ENCODE data around the gene PLXDC1.
A peak's percentile ranks its signal among the peaks of the same experiment; 100 is the strongest.
"Not testable (repeated sequence)": the region's sequence is repeated elsewhere in the genome, so short reads cannot be mapped to it uniquely, and the experiment has no call there.

PLXDC1 gene

DNA sequence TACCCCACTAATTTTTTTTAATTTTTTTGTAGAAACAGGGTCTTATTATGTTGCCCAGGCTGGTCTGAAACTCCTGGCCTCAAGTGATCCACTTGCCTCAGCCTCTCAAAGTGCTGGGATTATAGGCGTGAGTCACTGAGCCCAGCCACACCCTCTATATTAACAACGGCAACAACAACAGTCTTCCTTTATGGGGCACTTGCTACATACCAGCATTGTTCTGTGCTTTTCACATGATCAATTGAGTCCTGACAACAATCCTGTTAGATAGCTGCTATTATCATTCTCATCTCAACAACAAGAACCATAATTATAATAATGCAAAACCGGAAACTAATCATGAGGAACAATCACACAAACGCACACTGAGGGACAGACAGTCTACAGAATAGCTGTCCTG is 27.1 kb upstream of the PLXDC1 start:
- DNase-seq, result no peak

GRCh38 chr17:39177256-39177655 is 25.8 kb upstream of the PLXDC1 start:
- no peak for DNase-seq

GRCh38 chr17:39175695-39176093 is 24.3 kb upstream of the PLXDC1 start:
- DNase-seq, result no peak

GRCh38 chr17:39174920-39175694 is 23.7 kb upstream of the PLXDC1 start:
- peak; percentile 78 for DNase-seq

DNA sequence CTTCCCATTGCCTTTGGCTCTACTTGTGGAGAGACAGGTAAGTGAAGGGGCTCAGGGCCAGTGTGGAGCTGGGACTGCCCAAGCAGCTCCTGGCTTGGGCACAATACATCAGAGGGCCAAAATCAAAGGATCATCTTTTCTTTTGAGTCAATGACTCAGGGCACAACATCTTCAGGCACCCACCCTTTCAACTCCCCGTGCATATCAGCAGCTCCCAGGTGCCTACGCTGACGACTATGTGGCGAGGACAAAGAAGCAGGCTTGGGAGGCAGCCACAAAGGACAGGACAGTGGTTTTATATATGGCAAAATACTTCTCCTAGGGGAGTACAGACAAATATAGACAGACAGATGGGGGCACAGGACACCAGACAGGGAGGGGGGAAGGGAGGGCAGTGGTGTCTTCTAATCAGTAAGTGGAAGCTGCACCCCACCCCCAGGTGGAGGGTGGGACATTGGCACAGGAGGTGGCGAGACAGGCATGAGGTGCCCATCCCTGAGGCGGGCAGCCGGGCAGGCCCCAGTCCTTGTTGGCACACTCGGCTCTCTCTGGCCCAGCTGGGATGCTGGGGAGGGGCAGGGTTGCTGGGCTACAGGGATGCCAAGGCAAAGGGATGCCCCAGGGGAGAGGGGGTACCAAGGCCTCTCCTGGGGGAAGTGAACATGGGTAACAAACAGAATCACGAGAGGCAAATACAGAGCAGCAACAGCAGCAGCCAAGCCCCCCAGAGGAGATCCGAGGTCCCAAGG is 22.3 kb upstream of the PLXDC1 start:
- no peak for DNase-seq

DNA sequence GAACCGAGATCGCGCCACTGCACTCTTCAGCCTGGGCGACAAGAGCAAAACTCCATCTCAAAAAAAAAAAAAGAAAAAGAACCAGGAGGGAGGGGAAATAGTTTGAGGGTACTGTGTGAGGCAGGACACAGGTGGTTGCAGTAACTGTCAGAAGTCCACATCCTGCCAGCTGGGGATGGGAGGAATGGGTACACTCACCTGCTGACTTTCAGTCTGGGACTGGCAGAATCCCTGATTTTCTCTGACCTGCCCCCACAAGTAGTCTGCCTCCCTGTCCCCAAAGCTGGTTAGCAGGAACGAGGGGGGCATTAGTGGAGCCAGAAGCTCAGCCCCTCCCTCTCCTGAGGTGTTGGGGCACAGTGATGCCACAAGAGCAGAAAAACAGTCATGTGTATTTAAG is 21.6 kb upstream of the PLXDC1 start:
- no peak for DNase-seq

DNA sequence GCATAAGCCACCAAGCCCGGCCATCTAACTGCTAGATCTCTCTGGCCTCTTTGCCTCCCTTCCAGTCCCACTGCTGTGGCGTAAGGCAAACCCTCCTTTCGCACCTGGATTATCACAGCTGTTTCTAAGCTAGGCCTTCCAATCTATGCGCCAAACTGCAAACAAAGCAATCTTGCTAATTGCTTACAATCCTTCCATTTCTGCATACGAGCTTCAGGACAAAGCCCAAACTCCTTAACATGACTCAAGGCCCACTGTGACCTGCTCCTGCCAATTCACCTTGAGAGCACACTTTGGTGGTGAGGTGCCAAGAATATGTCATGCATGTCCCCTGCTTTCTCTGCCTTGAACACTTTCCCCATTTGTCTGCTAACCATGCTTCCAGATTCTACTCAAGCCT is 20.5 kb upstream of the PLXDC1 start:
- DNase-seq, result no peak

GRCh38 chr17:39170558-39170957 is 19.1 kb upstream of the PLXDC1 start:
- no peak for DNase-seq

GRCh38 chr17:39170109-39170508 is 18.7 kb upstream of the PLXDC1 start:
- DNase-seq, result no peak

DNA sequence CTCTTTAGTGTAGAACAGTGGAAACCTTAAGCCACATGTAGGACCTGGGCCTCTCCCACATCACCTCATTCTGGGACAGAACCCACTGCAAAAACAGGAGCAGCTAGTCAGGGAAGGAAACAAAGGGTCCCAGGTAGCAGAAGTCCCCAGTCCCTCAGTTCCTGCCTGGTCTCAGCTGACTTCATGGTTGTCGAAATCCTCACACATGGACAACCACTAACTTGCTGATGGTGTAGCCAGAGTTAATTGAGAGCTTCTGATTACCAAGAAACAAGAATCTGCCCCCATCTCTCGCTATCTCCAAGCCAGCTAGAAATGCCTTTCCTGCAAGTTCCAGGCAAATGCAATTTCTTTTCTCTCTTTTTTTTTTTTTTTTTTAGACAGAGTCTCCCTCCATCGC is 18.1 kb upstream of the PLXDC1 start:
- no peak for DNase-seq

GRCh38 chr17:39169101-39169500 is 17.7 kb upstream of the PLXDC1 start:
- no peak for DNase-seq

GRCh38 chr17:39168503-39168902 is 17.1 kb upstream of the PLXDC1 start:
- not testable (repeated sequence) for DNase-seq

GRCh38 chr17:39167476-39167875 is 16.0 kb upstream of the PLXDC1 start:
- DNase-seq, result no peak

DNA sequence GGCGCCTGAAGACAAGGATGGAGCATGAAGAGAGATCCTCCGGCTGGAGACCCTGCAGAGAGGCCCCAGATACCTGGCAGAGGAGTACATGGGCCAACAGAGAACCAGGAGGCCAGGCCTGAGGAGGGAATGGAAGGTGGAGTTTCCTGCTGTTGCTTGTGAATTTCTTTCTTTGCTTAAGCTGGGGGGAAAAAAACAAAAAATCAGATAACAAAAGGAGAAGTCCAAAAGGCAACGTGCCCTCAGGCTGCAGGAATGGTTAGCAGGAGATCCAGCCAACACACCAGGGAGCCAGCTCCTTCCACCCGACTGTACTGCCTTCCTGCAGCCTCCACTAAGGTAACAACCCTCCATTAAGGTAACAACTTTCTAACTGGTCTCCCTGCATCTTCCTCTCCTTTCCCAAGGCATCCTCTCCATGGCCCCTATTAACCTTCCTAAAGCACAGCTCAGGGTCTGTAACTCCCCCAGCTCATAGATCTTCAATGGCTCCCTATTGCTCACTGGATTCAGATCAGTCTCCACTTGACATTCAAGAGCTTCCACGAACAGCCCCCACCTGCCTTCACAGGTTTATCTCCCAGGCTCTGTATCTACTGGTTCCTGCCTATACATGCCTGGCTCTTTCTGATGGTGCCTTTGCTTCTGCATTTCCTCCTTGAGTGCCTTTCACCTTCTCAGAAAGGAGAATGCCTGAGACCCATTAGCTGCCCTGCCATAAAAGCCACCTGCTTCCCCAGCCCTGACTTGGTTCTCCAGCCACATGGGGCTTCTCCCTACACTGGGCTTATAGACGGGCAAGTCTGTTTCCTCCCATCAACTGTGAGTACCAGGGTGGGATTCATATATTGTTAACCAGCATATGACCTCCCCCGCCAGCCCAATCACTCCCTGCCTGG is 15.2 kb upstream of the PLXDC1 start:
- no peak for DNase-seq

DNA sequence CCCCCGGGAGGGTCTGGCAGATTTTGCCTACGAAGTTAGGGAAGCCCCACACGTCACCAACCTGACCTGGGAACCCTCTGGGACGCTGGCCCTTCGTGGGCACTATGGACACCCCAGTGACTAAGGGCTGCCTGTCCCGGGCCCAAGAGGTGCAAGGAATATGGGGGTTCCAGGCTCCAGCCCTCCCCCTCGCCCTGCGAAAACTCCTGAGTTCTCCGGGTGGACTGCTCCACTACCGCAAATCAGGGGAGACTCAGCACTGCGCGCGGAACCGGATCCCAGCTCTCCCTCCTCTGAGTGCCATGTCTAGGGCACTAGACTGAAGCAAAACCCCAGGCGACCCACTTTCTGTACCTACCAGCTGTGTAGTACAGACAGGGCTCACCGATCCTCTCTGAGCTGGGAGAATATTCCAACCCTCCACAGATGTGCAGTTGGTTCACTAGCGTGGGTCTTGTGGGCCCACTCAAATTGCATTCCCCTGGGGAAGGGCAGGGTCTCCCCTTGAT is 14.5 kb upstream of the PLXDC1 start, which contains the start of gene ARL5C:
Gene ARL5C (minus strand): TSS at position 321 of the 509 bp plus-strand sequence. CDS start 401 bp downstream, outside the sequence.
- no peak for DNase-seq

GRCh38 chr17:39165178-39165840 is 13.9 kb upstream of the PLXDC1 start:
- DNase-seq, result no peak

GRCh38 chr17:39164675-39165143 is 13.3 kb upstream of the PLXDC1 start:
- peak; percentile 75 for DNase-seq

GRCh38 chr17:39161962-39162361 is 10.5 kb upstream of the PLXDC1 start:
- DNase-seq, result no peak

GRCh38 chr17:39158623-39159022 is 7.2 kb upstream of the PLXDC1 start:
- no peak for DNase-seq

GRCh38 chr17:39156491-39156890 is 5.1 kb upstream of the PLXDC1 start:
- DNase-seq, result no peak

DNA sequence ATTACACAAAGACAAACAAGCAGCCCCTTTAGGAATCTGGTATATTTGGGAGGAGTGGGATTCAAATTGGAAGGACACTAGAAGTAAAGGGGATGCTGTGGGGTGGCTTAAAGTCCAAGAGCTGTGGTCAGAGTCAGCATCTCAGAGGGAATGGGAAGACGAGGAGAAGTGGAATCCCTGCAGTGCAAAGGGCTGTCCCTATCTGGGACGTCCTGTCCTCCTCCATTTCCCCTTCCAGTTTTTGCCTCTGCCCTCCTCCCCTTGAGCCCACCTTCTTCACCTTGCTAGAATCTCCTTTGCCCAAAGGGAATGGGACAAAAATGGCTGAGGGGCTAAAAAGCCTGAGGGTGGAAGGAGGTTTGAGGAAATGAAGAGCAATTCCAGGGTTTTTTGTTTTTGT is 4.2 kb upstream of the PLXDC1 start:
- no peak for DNase-seq

DNA sequence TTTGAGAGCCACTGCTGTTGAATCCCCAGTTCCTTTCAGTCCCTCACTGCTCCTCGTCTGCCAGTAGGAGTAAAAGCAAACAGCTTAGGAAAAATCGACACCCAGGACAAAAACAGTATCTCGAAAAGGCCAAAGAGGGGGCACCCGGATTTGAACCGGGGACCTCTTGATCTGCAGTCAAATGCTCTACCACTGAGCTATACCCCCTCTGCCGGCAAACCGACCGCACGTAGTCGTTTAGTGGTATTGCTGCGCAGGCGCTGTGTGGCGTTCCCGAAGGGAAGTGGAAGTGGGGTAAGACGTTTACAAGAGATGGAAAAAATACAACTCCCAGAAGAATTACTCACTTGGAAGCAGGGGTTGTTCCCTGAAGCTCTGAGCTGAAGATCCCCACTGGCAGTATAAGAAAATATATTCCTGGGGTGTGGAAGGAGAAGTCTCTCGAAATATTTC is 2.2 kb upstream of the PLXDC1 start:
- DNase-seq, result peak; percentile 92

Data from activated CD8-positive, alpha-beta memory T cell treated with anti-CD3 and anti-CD28 coated beads, Interleukin-2, amount 50 U/mL, for 4 hours (primary cell).